Activated B cell treated with CpG ODN at 0.5 μM for 24 hours (primary cell): ENCODE results near the gene EXOSC1. TPM values are rescaled to one million over a fixed set of nuclear protein-coding genes. Genes with fewer than 3 reads are reported as not detected.

Experiments used
- total RNA-seq: library from RNA; stranded (reverse); gene quantifications from 2 replicates; pipeline ENCODE4 v1.2.3, GENCODE V29; 2022

The EXOSC1 gene
- total RNA-seq, 1 donor from 2014 or later: 53.8 TPM

Other genes starting within 250 kb of the EXOSC1 start
- gene ARHGAP19, start 153.4 kb downstream of the EXOSC1 start, total RNA-seq: 14.7 and 17.8 TPM in 2 replicates
- 6.9 TPM in 2 replicates for gene FRAT1, start 126.7 kb downstream of the EXOSC1 start, total RNA-seq
- gene FRAT2, start 111.3 kb downstream of the EXOSC1 start, total RNA-seq: 9.7 and 10.9 TPM in 2 replicates
- 61.8 and 62.6 TPM in 2 replicates for gene RRP12, start 44.7 kb downstream of the EXOSC1 start, total RNA-seq
- 162 and 166 TPM in 2 replicates for gene PGAM1, start 19.8 kb downstream of the EXOSC1 start, total RNA-seq
- gene ZDHHC16, start 169 bp upstream of the EXOSC1 start, total RNA-seq: 39.0 and 40.6 TPM in 2 replicates
- gene MMS19, start 52.4 kb upstream of the EXOSC1 start, total RNA-seq: 83.0 and 89.2 TPM in 2 replicates
- 0.91 and 1.0 TPM in 2 replicates for gene UBTD1, start 52.9 kb upstream of the EXOSC1 start, total RNA-seq
- gene ANKRD2, start 126.8 kb upstream of the EXOSC1 start, total RNA-seq: not detected in 2 replicates
- gene HOGA1, start 138.4 kb upstream of the EXOSC1 start, total RNA-seq: not detected in 2 replicates
- gene C10orf62, start 143.7 kb upstream of the EXOSC1 start, total RNA-seq: not detected in 2 replicates
- 1.5 and 2.9 TPM in 2 replicates for gene MORN4, start 187.5 kb upstream of the EXOSC1 start, total RNA-seq
- 15.0 and 15.1 TPM in 2 replicates for gene PI4K2A, start 194.7 kb upstream of the EXOSC1 start, total RNA-seq
- gene AVPI1, start 241.2 kb upstream of the EXOSC1 start, total RNA-seq: 0.51 and 1.2 TPM in 2 replicates